ENCODE measurements around the gene VAV1. TPM values are rescaled to one million over a fixed set of nuclear protein-coding genes. Genes with fewer than 3 reads are reported as not detected.

VAV1 gene
- total RNA-seq, 1 experiment from 2014 or later, result 0.83 TPM

GRCh38 chr19:6825076-6825774, 52.7 kb downstream of the VAV1 start:
- peaks cover 45% of the 10 kb centered on the region for H3K9me3 Mint-ChIP-seq
- H3K36me3 Mint-ChIP-seq, result peaks cover 37% of the 10 kb centered on the region
- no peak for ATAC-seq
- no peaks in the 10 kb centered on the region for H3K4me1 Mint-ChIP-seq
- DNase-seq (ENCODE audit: low spot score), result no peak
- POLR2A ChIA-PET, result no interaction called here
- no peak overlapping the region for H3K27ac Mint-ChIP-seq
- CTCF ChIA-PET, result no interaction called here
- TF ChIP-seq IRF2 (CRISPR knock-in tag; IDR thresholded peaks at IDR 0.05; ENCODE audit: borderline replicate concordance, low read depth), result no peak
- no peak for TF ChIP-seq OVOL2 (CRISPR knock-in tag; IDR thresholded peaks at IDR 0.05; ENCODE audit: borderline replicate concordance)
- TF ChIP-seq NFE2L1 (CRISPR knock-in tag; IDR thresholded peaks at IDR 0.05), result no peak
- no peak for TF ChIP-seq FOXP4 (CRISPR knock-in tag; IDR thresholded peaks at IDR 0.05)
- no peak for TF ChIP-seq PREB (CRISPR knock-in tag; IDR thresholded peaks at IDR 0.05; ENCODE audit: borderline replicate concordance)
- TF ChIP-seq MXD4 (CRISPR knock-in tag; IDR thresholded peaks at IDR 0.05; ENCODE audit: borderline replicate concordance), result no peak
- TF ChIP-seq NR1H2 (CRISPR knock-in tag; IDR thresholded peaks at IDR 0.05), result no peak
- no peak for TF ChIP-seq ZNF671 (CRISPR knock-in tag; IDR thresholded peaks at IDR 0.05)
- TF ChIP-seq ZNF512 (CRISPR knock-in tag; IDR thresholded peaks at IDR 0.05; ENCODE audit: borderline replicate concordance), result no peak
- TF ChIP-seq JAZF1 (CRISPR knock-in tag; IDR thresholded peaks at IDR 0.05), result no peak
- TF ChIP-seq FOXK1 (CRISPR knock-in tag; IDR thresholded peaks at IDR 0.05), result no peak
- no peak for TF ChIP-seq ZBTB43 (CRISPR knock-in tag; IDR thresholded peaks at IDR 0.05)
- H3K27me3 Mint-ChIP-seq (ENCODE audit: low read depth), result peaks cover 17% of the 10 kb centered on the region
- H3K4me3 Mint-ChIP-seq, result no peak overlapping the region

- Mint-ChIP-seq H3K36me3 (peaks cover 30% of the 10 kb centered on the region), H3K4me3 (no peak overlapping the region), H3K9me3 (peaks cover 38% of the 10 kb centered on the region), H3K27me3 (ENCODE audit: low read depth) (peaks cover 16% of the 10 kb centered on the region), H3K27ac (no peak overlapping the region), H3K4me1 (no peaks in the 10 kb centered on the region)
- POLR2A ChIA-PET, result no interaction called here
- no peak for DNase-seq (ENCODE audit: low spot score)
- ATAC-seq, result no peak
- CTCF ChIA-PET, result no interaction called here
- no peak for TF ChIP-seq ZNF219 (CRISPR knock-in tag; IDR thresholded peaks at IDR 0.05; ENCODE audit: borderline replicate concordance)
- no peak for TF ChIP-seq ZNF232 (CRISPR knock-in tag; IDR thresholded peaks at IDR 0.05)
- no peak for TF ChIP-seq IRF1 (CRISPR knock-in tag; IDR thresholded peaks at IDR 0.05)
- TF ChIP-seq ERG (CRISPR knock-in tag; IDR thresholded peaks at IDR 0.05), result no peak
- TF ChIP-seq TCF7 (CRISPR knock-in tag; IDR thresholded peaks at IDR 0.05; ENCODE audit: low read depth), result no peak
- TF ChIP-seq FOXP4 (CRISPR knock-in tag; IDR thresholded peaks at IDR 0.05), result no peak
Observed at GRCh38 chr19:6826281-6826920, 53.9 kb downstream of the VAV1 start.
